ENCODE measurements around the gene MAPK7. TPM values are rescaled to one million over a fixed set of nuclear protein-coding genes. Genes with fewer than 3 reads are reported as not detected.
A peak's percentile ranks its signal among the peaks of the same experiment; 100 is the strongest.

Gene MAPK7
- total and polyA plus RNA-seq, 9 of the 15 experiments (the other 6 are each of a cell fraction or from before 2014, with no cell fraction given), result 0.46 to 7.5 (median 2.5) TPM

- TF ChIP-seq RAD51 (IDR thresholded peaks at IDR 0.05; ENCODE audit: borderline replicate concordance, low read depth), result peak; percentile 47; the same call in 1 of the 2 replicates
- no peak for TF ChIP-seq HDAC3 (IDR thresholded peaks at IDR 0.05; ENCODE audit: borderline replicate concordance, partially characterized antibody)
- peak; percentile 82 for TF ChIP-seq USF2 (CRISPR knock-in tag; IDR thresholded peaks at IDR 0.05)
- TF ChIP-seq MLX (CRISPR knock-in tag; conservative IDR thresholded peaks at IDR 0.05), result no peak
- TF ChIP-seq ZNF644 (tag; IDR thresholded peaks at IDR 0.05; ENCODE audit: low read depth), result no peak
- TF ChIP-seq XRCC3 (IDR thresholded peaks at IDR 0.05), result no peak
- no peak for TF ChIP-seq ZMIZ1 (IDR thresholded peaks at IDR 0.05; ENCODE audit: low read depth in 2 of 2, low read length in 2 of 2)
- no peak for TF ChIP-seq ATF1 (CRISPR knock-in tag; IDR thresholded peaks at IDR 0.05)
- no peak for TF ChIP-seq ATF1 (tag; IDR thresholded peaks at IDR 0.05)
- TF ChIP-seq IRF1 (CRISPR knock-in tag; IDR thresholded peaks at IDR 0.05; ENCODE audit: borderline replicate concordance), result no peak
- TF ChIP-seq PHF21A (IDR thresholded peaks at IDR 0.05; ENCODE audit: borderline replicate concordance, low read depth), result no peak
These were observed 46.6 kb upstream of the MAPK7 start (continued) for GRCh38 chr17:19331543-19332245.

Data from K562 (cell line).